Neural progenitor cell (in vitro differentiated cells): Measurements from ENCODE around the gene CD9. TPM values are rescaled to one million over a fixed set of nuclear protein-coding genes. Genes with fewer than 3 reads are reported as not detected.

Source experiments
- DNase-seq: peaks from one replicate; pipeline ENCODE4 v3.0.0-alpha.2; 2016; ENCODE audit warnings: low spot score
- H2AFZ ChIP-seq: fragments of 200-600 bp; sonication (generic); replicated peaks from 2 replicates; pipeline ENCODE4 v1.6.1; 2016; ENCODE audit warnings: antibody characterized with exemption
- H3F3A ChIP-seq: fragments of 200-600 bp; sonication (generic); 2 replicates; pipeline ENCODE4 v1.6.1; 2016; ENCODE audit warnings: antibody characterized with exemption, low read depth
- H3K27ac ChIP-seq: fragments of 200-600 bp; sonication (generic); 2 replicates; pipeline ENCODE4 v1.5.1; 2016; ENCODE audit warnings: mild to moderate bottlenecking
- H3K27me3 ChIP-seq: fragments of 200-600 bp; sonication (generic); 2 replicates; pipeline ENCODE4 v1.6.1; 2016; ENCODE audit warnings: mild to moderate bottlenecking, moderate library complexity
- H3K36me3 ChIP-seq: fragments of 200-600 bp; sonication (generic); 2 replicates; pipeline ENCODE4 v1.5.1; 2016
- H3K4me1 ChIP-seq: fragments of 200-600 bp; sonication (generic); 2 replicates; pipeline ENCODE4 v1.6.1; 2016; ENCODE audit warnings: mixed run types
- H3K4me2 ChIP-seq: fragments of 200-600 bp; sonication (generic); 2 replicates; pipeline ENCODE4 v1.6.1; 2016
- H3K4me3 ChIP-seq: fragments of 200-600 bp; sonication (generic); 2 replicates; pipeline ENCODE4 v1.5.1; 2016
- H3K79me2 ChIP-seq: fragments of 200-600 bp; sonication (generic); 2 replicates; pipeline ENCODE4 v1.6.1; 2016; ENCODE audit warnings: low read depth
- H3K9ac ChIP-seq: fragments of 200-600 bp; sonication (generic); 2 replicates; pipeline ENCODE4 v1.6.1; 2016
- H3K9me3 ChIP-seq: fragments of 200-600 bp; sonication (generic); 2 replicates; pipeline ENCODE4 v1.5.1; 2016; ENCODE audit warnings: low read depth
- H4K20me1 ChIP-seq: fragments of 200-600 bp; sonication (generic); 2 replicates; pipeline ENCODE4 v1.6.1; 2016; ENCODE audit warnings: low read depth
- H3K27ac Mint-ChIP-seq: 3 replicates; pipeline ENCODE4 v1.8.0; 2021; ENCODE audit warnings: mixed read lengths
- H3K27me3 Mint-ChIP-seq: 2 replicates; pipeline ENCODE4 v1.8.0; 2022; ENCODE audit warnings: low read depth, mild to moderate bottlenecking, inconsistent platforms, moderate library complexity, mixed read lengths; ENCODE audit not compliant: insufficient read depth
- H3K36me3 Mint-ChIP-seq: 3 replicates; pipeline ENCODE4 v1.8.0; 2021; ENCODE audit warnings: mixed read lengths
- H3K4me1 Mint-ChIP-seq: 3 replicates; pipeline ENCODE4 v1.8.0; 2021; ENCODE audit warnings: mixed read lengths
- H3K4me3 Mint-ChIP-seq: 3 replicates; pipeline ENCODE4 v1.8.0; 2021; ENCODE audit warnings: mild to moderate bottlenecking, moderate library complexity, mixed read lengths
- H3K9me3 Mint-ChIP-seq: 3 replicates; pipeline ENCODE4 v1.8.0; 2020; ENCODE audit warnings: mixed read lengths
- EZH2 ChIP-seq: fragments of 200-600 bp; sonication (generic); IDR thresholded peaks from 2 replicates; pipeline ENCODE4 v1.6.1; 2017; ENCODE audit warnings: antibody characterized with exemption, mild to moderate bottlenecking, moderate library complexity
- EZH2phosphoT487 ChIP-seq: fragments of 200-600 bp; sonication (generic); IDR thresholded peaks from 2 replicates; pipeline ENCODE4 v1.6.1; 2017; ENCODE audit warnings: antibody characterized with exemption
- total RNA-seq: library from RNA; depleted of rRNA; stranded (reverse); fragments of >200 nt; gene quantifications from 2 replicates; pipeline ENCODE4 v1.2.3, GENCODE V29; 2015; ENCODE audit warnings: low replicate concordance
- TF ChIP-seq, protein P1 (sequence below): fragments of 200-600 bp; sonication (generic); IDR thresholded peaks from 2 replicates; pipeline ENCODE4 v1.5.1; 2017; ENCODE audit warnings: antibody characterized with exemption, mild to moderate bottlenecking

The CD9 gene
- total RNA-seq, 1 donor from 2014 or later, result 3.6 TPM

DNA sequence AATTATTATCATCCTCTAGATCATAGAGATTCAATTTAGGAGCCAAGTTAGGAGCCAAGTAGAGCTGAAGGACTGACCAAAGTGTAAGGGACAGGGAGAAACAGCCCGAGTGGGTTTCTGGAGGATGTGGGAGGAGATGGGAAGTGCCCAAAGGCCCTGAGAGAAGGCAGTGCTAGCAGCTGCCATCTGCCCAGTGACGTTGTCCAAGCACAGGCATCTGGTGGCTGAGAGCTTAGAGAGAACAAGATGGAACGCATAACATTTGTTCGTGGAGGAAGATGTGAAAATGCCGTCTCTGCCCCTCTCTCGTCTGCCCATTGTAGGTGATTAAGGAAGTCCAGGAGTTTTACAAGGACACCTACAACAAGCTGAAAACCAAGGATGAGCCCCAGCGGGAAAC is 34.7 kb downstream of the CD9 start:
- H3K27me3 Mint-ChIP-seq, result peaks cover 11% of the 10 kb centered on the region
- no peaks in the 10 kb centered on the region for H3K9me3 Mint-ChIP-seq
- H3K4me3 Mint-ChIP-seq, result no peak overlapping the region
- H3F3A ChIP-seq, result peaks cover 6% of the 10 kb centered on the region
- H3K4me1 ChIP-seq, result peaks cover 32% of the 10 kb centered on the region
- no peak overlapping the region for H3K4me3 ChIP-seq
- peaks cover 51% of the 10 kb centered on the region for H3K4me1 Mint-ChIP-seq
- no peak overlapping the region for H3K4me2 ChIP-seq
- no peaks in the 10 kb centered on the region for H3K36me3 ChIP-seq
- peak overlapping the region; percentile 4 for H3K27ac Mint-ChIP-seq
- DNase-seq, result no peak
- H3K36me3 Mint-ChIP-seq, result peaks cover 2% of the 10 kb centered on the region
- no peak for TF ChIP-seq EZH2phosphoT487
- no peak for TF ChIP-seq EZH2
- TF ChIP-seq, protein P1, sequence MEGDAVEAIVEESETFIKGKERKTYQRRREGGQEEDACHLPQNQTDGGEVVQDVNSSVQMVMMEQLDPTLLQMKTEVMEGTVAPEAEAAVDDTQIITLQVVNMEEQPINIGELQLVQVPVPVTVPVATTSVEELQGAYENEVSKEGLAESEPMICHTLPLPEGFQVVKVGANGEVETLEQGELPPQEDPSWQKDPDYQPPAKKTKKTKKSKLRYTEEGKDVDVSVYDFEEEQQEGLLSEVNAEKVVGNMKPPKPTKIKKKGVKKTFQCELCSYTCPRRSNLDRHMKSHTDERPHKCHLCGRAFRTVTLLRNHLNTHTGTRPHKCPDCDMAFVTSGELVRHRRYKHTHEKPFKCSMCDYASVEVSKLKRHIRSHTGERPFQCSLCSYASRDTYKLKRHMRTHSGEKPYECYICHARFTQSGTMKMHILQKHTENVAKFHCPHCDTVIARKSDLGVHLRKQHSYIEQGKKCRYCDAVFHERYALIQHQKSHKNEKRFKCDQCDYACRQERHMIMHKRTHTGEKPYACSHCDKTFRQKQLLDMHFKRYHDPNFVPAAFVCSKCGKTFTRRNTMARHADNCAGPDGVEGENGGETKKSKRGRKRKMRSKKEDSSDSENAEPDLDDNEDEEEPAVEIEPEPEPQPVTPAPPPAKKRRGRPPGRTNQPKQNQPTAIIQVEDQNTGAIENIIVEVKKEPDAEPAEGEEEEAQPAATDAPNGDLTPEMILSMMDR, result no peak
- H2AFZ ChIP-seq, result no peak overlapping the region
- no peaks in the 10 kb centered on the region for H3K27me3 ChIP-seq
- H4K20me1 ChIP-seq, result no peaks in the 10 kb centered on the region
- no peaks in the 10 kb centered on the region for H3K9me3 ChIP-seq
- H3K9ac ChIP-seq, result no peak overlapping the region
- H3K79me2 ChIP-seq, result no peaks in the 10 kb centered on the region
- H3K27ac ChIP-seq, result no peak overlapping the region

- H3K79me2 ChIP-seq, result no peaks in the 10 kb centered on the region
- no peak overlapping the region for H2AFZ ChIP-seq
- peaks cover 27% of the 10 kb centered on the region for H3K4me1 ChIP-seq
- peaks cover 2% of the 10 kb centered on the region for H3K36me3 Mint-ChIP-seq
- no peak overlapping the region for H3K4me3 ChIP-seq
- no peaks in the 10 kb centered on the region for H4K20me1 ChIP-seq
- DNase-seq, result no peak
- no peaks in the 10 kb centered on the region for H3K9me3 Mint-ChIP-seq
- no peak overlapping the region for H3K9ac ChIP-seq
- H3K4me3 Mint-ChIP-seq, result peak overlapping the region; percentile 34
- peaks cover 11% of the 10 kb centered on the region for H3K27me3 Mint-ChIP-seq
- no peak overlapping the region for H3K27ac Mint-ChIP-seq
- peaks cover 45% of the 10 kb centered on the region for H3K4me1 Mint-ChIP-seq
- peaks cover 6% of the 10 kb centered on the region for H3F3A ChIP-seq
- no peak overlapping the region for H3K4me2 ChIP-seq
- TF ChIP-seq EZH2 (no peak), EZH2phosphoT487 (no peak)
- TF ChIP-seq, protein P1, result no peak
- H3K27ac ChIP-seq, result no peak overlapping the region
- H3K36me3 ChIP-seq, result no peaks in the 10 kb centered on the region
- no peaks in the 10 kb centered on the region for H3K27me3 ChIP-seq
- no peaks in the 10 kb centered on the region for H3K9me3 ChIP-seq
Measured at GRCh38 chr12:6235499-6235898, 35.3 kb downstream of the CD9 start.

DNA sequence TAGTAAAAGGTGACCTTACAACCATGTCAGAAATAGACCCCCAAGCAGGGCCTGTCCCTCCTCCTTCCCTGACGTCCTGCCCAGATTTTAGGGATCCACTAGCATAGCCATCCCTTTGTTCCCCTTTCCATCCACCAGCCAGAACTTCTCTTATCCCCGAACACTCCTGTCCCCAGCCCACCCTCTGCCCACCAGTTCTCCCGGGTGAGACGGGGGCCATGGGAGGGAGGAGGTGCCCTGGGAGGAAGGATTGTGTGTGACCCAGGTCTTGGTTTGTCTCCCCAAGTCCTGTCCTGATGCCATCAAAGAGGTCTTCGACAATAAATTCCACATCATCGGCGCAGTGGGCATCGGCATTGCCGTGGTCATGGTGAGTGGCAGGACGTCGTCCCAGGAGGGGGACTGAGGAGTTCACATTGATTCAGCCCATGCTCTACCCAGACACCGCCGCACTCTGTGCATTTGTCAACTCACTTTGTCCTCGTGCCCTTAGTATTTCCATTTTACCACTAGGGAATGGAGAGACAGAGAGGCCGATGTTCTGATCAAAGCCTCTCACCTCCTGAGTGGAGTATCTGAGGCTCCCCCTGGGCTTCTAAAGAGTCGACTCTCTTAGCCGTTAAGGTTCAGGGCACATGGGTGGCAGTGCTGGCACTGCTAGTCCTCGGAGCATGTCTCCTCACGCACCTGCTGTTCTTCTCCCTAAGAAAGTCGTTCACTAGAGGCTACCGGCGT is 35.9 kb downstream of the CD9 start:
- peaks cover 22% of the 10 kb centered on the region for H3K4me1 ChIP-seq
- no peak overlapping the region for H3K4me3 Mint-ChIP-seq
- H3K9me3 ChIP-seq, result no peaks in the 10 kb centered on the region
- peaks cover 2% of the 10 kb centered on the region for H3K36me3 Mint-ChIP-seq
- peak overlapping the region; percentile 34 for H3K27ac Mint-ChIP-seq
- H3K9me3 Mint-ChIP-seq, result no peaks in the 10 kb centered on the region
- H3K27me3 Mint-ChIP-seq, result peaks cover 11% of the 10 kb centered on the region
- no peak overlapping the region for H3K4me2 ChIP-seq
- H3K79me2 ChIP-seq, result no peaks in the 10 kb centered on the region
- peaks cover 6% of the 10 kb centered on the region for H3F3A ChIP-seq
- no peak overlapping the region for H2AFZ ChIP-seq
- H3K4me1 Mint-ChIP-seq, result peaks cover 39% of the 10 kb centered on the region
- DNase-seq, result no peak
- no peak overlapping the region for H3K27ac ChIP-seq
- TF ChIP-seq EZH2phosphoT487 (no peak), EZH2 (no peak)
- TF ChIP-seq, protein P1, result no peak
- H3K36me3 ChIP-seq, result no peaks in the 10 kb centered on the region
- H3K4me3 ChIP-seq, result no peak overlapping the region
- no peaks in the 10 kb centered on the region for H3K27me3 ChIP-seq
- H4K20me1 ChIP-seq, result no peaks in the 10 kb centered on the region
- H3K9ac ChIP-seq, result no peak overlapping the region
